HepG2 (cell line): ENCODE measurements around the gene OR10S1.

Source experiments
- CTCF ChIP-seq: sonication (generic); formaldehyde crosslinking; IDR thresholded peaks from 2 replicates; pipeline ENCODE4 v1.5.0; 2020; ENCODE audit warnings: mild to moderate bottlenecking, missing genetic modification reagents, moderate library complexity
- MYNN ChIP-seq: sonication (generic); formaldehyde crosslinking; IDR thresholded peaks from 2 replicates; pipeline ENCODE4 v1.4.0; 2020; ENCODE audit warnings: mild to moderate bottlenecking, low read depth, missing genetic modification reagents
- STAT6 ChIP-seq: sonication (generic); formaldehyde crosslinking; IDR thresholded peaks from 2 replicates; pipeline ENCODE4 v1.4.0; 2020; ENCODE audit warnings: missing genetic modification reagents, mild to moderate bottlenecking, borderline replicate concordance
- USF2 ChIP-seq, 2 experiments: sonication (generic) in 1 of 2; formaldehyde crosslinking in 1 of 2; IDR thresholded peaks; 2 replicates each; pipeline versions ENCODE4 v1.5.1 to v1.6.1; 2011 to 2020; ENCODE audit warnings: borderline replicate concordance in 1 of 2, low read depth in 1 of 2, low read length in 1 of 2, mild to moderate bottlenecking in 1 of 2, missing genetic modification reagents in 1 of 2, moderate library complexity in 1 of 2

GRCh38 chr11:123945132-123945531 lies 32.4 kb downstream of the OR10S1 start:
- TF ChIP-seq CTCF (CRISPR knock-in tag): no peak
- no peak for TF ChIP-seq USF2 (IDR thresholded peaks at IDR 0.05; ENCODE audit: low read depth, low read length)
- TF ChIP-seq USF2 (CRISPR knock-in tag; IDR thresholded peaks at IDR 0.05; ENCODE audit: borderline replicate concordance): no peak
- no peak for TF ChIP-seq MYNN (CRISPR knock-in tag)
- no peak for TF ChIP-seq STAT6 (CRISPR knock-in tag)
